Activated CD4-positive, alpha-beta T cell treated with anti-CD3 and anti-CD28 coated beads, Interleukin-2, amount 50 U/mL, for 48 hours (primary cell): ENCODE data around the gene C22orf39.

Experiments used
- DNase-seq, 2 experiments: peaks; one replicate each; pipeline ENCODE4 v3.0.0-alpha.2; 2020

The C22orf39 gene

GRCh38 chr22:19424186-19424500 is 23.4 kb downstream of the C22orf39 start:
- no peak for DNase-seq

DNA sequence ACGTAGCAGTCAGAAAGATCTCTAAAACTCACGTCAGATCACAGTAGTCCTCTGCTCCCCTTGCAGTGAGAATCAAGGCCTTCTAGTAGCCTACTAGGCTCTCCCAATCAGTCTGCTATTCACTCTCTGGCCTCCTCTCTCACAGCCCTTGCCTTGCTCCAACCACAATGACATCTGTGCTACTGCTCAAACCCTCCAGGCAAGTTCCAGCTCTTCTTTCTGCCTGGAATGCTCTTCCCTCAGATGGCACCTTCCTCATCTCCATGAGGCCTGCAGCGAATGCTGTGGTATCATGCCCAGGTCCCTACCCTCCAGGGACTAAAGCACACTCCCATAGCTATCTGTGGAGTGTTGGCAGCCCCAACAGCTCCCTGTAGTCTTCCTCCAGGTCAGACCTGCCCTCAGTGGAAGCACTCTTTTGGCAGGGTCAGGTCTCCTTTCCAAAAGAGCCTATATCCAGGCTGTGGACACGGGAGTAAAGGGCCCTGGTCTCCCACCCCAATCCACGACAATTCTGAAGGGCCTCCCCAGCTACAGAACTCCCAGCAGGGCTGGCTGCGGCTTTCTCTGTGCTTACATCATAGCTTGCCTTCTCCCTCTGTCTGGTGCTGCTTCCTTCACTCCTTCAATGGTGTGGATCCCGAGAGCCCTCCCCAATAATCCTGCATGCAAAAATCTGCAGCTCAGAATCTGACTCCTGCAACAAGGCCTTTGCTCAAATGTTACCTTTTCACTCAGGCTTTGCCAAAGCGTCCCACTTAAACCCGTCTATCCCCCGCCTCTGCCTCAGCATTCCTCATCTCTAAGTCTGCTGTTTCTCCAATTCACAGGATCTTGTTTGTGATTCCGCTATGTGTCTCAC is 24.8 kb downstream of the C22orf39 start:
- DNase-seq: no peak

DNA sequence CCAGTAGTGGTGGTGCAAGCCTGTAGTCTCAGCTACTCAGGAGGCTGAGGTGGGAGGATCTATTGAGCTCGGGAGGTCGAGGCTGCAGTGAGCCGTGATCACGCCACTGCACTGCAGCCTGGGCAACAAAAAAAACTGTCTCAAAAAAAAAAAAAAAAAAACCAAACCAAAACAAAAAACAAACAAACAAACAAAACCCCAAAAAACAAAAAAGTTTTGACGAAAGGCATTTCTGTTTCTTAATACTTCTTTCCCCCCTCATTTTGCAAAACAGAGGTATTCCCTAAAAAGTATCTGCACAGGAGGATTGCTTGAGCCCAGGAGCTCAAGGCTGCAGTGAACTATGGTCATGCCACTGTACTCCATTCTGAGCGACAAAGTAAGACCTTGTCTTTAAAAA is 27.2 kb downstream of the C22orf39 start:
- DNase-seq: no peak

DNA sequence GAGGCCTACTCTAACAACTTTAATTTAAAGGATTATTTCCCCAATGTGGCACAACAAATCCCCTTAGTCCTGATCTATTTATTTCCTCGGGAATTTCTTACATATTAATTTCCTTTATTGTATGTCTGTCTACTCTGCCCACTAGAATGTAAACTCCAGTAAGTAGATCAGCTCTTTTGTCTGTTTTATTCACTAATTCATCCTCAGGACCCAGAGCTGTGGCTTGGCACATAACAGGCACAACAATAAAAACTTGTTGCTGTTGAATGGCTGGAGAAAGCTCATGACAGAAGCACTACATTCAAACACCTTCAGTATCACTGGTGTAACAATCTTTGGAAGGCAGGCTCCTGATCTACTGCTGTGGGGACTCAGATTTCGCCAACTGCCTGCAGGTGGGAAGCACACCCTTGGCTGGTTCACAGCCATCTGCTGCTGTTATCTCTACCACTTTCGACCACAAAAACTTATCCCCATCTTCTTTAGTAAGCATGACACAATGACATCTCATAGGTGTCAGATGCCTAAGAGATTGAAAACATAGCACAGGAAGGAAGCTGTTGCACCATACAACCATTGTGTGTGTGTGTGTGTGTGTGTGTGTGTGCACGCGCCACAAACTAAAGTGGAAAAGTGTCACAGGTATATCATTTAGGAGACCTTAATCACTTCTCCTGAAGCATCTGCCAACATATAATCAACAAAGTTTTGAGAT is 27.9 kb downstream of the C22orf39 start:
- DNase-seq: peak; percentile 32 to 54

DNA sequence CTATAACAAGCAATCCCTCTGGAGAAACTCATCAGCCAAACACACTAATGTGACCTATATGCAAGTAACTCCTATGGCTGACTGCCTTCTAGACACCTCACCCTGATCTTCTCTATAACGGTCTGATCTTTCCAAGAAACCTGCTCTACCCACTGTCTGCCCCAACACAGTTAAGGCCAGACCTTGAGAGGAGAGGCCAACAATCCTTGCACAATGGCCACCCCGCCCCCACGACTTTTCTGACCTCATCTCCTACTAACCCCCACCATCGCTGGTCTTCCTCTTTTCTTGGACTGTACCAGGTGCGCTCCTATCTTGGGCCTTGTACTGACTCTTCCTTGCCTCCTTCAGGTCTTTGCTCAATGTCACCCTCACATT is 28.4 kb downstream of the C22orf39 start:
- no peak for DNase-seq

DNA sequence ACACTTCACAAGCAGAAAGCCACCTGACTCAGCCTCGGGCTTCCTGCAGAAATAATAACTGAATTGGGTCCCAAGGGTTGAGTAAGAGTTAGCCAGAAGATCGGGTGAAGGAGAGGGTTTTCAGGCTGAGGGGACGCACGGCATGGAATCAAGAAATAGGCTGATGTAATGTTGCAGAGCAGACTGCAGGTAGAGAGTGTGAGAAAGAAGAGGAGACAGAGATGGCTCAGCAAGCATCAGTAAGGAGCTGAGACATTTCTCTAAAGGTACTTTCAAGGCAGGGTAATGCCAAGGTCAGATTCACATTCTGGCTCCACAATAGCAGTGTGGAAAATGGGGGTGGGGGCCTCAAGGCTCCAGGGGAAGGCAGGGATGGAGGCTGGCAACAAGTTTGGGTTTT is 34.6 kb downstream of the C22orf39 start:
- DNase-seq: no peak

GRCh38 chr22:19412478-19412877 is 35.0 kb downstream of the C22orf39 start:
- no peak for DNase-seq

DNA sequence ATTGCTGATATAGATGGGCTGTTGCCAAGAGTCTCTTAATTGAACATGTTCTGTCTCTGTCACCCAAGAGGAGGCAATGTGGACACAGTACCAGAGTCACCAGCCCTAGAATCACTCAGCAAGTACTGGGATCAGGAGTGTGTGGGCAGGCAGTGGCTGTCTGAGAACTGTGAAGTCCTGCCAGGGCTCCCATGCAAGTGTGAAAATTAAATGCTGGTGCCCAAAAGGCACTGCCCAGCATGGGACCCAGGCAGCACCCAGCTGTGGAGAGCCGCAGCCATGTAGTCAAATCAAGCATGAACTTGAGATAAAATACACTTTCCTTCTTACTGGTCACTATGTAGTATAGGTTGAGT is 35.8 kb downstream of the C22orf39 start:
- no peak for DNase-seq

DNA sequence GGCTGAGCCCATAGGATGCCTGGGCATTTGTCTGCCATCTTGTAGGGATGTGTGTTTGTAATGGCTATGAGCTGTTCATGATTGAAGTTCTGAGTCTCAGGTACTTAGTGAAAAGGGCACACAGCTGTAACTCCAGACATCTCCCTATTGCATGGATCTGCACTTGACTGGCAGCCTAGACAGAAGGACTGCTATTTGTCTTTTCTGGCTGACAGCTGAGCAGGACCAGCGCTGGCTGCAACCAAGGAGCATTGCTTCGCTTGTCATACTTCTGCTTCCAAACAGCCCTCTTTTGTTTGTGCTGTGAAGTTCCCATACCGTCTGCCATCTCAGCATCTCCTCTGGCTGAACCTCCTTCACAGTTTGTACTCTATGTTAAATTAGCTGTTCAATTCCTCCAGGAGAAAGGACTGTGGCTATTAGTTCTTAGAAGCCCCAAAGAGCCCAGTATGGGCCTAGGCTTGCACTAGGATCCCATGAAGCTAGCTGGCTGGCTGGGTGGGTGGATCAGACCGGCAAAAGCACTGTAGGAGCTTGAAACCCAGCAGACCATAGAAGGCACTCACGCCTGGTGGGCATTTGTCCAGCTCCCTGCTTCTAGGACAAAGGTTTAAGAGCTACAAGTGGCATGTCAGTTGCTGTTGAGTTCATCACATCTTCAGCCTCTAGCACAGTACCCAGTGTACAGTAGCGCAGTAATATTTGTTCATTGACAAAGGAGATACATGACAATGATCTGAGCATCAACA is 36.4 kb downstream of the C22orf39 start:
- no peak for DNase-seq

GRCh38 chr22:19407649-19408606 is 39.6 kb downstream of the C22orf39 start:
- DNase-seq: no peak

DNA sequence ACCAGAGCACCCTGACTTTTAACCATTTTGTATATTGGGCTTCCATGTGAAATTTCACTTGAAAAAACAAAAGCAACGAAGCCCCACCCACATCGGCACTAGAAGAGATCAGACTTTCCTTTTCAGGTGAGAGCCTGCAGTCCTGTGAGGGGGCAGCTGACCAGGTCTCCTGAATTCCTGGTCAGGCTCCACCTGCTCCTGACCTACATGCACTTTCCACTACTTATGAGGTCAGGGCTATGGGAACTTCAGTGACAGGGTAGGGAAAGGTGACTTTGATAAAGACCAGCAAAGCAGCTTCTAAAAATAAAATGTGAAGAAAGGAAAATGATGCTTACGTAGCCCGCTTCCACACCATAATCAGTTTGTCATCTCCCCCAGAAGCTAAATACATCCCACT is 40.7 kb downstream of the C22orf39 start:
- no peak for DNase-seq

DNA sequence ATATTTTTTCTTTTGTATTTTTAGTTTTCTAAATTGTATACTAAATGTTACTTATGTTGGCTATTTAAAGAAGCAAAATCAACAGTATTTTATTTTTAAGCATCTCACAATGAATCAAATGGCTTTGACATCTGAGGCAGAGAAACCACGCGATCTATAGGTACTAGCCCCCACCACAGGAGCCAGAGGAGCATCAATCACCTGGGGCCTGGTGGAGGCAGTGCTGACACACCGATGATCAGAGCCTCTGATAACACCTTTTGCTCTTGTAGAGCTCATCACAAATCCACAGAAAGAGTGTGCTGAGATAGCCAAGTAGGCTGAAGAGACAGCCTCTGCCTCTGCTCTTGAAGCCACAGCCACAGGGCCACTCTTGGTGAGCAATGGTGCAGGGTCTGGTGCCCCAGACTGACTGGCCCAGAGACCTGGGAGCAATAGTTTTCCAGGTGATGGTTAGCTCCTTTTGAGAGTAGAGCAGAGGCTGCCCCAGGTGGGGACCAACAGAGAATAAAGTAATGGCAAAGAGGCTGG is 41.2 kb downstream of the C22orf39 start:
- no peak for DNase-seq

DNA sequence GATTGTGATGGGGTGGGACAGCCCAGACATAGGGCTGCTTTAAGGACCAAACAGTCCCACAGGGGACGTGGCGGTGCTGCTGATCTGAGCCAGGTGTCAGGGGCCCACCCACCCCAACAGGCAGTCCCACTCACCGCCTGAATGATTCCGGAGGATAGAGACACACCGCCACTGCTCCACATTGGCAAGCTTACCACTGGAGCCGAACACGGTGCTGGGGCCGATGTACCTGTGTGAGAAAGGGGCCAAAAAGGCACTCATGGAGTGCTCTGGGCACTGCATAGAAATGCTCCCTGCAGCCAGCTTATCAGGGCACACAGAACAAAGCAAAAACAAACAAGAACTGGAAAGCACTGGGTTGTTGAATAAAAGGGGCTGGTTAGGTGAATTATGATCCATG is 41.9 kb downstream of the C22orf39 start:
- no peak for DNase-seq

DNA sequence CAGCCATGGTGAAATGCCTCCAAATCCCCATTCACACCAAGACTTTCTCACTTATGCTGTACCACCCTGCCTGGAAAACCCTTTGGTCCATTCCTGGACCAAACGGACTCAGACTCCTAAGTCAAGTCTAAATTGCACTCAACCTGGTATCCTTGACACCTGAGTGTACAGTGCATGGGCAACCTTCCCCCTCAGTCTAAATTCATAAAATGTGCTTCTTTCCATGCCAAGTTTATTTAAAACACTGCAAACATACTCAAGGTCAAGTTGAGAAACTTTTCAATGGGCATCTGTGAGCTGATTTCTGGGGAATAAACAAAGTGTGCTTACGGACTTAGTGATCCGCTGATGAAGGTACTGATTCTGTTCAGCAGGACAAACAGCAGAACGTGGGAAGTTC is 42.4 kb downstream of the C22orf39 start:
- DNase-seq: no peak

DNA sequence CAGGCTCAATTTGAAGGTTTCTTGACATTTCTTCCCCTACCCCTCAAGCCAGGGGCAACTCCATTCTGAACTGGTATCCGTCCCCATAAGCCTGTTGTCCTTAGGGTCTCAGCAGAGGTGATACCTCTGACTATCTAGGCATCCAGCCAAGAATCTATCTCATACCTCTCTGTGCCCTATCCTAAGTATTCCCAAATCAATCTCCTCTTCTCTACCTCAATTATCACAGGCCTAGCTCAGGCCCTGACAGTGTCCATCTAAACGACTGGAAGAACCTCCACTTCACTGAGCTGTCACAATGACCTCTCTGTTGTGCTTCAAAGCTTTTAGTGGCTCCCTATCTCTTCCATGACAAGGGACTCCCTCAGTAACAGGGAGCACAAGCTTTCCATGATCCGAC is 42.8 kb downstream of the C22orf39 start:
- no peak for DNase-seq

GRCh38 chr22:19402642-19403191 is 44.8 kb downstream of the C22orf39 start:
- DNase-seq: no peak

- no peak for DNase-seq
Observed at GRCh38 chr22:19401483-19401882, 46.0 kb downstream of the C22orf39 start.

DNA sequence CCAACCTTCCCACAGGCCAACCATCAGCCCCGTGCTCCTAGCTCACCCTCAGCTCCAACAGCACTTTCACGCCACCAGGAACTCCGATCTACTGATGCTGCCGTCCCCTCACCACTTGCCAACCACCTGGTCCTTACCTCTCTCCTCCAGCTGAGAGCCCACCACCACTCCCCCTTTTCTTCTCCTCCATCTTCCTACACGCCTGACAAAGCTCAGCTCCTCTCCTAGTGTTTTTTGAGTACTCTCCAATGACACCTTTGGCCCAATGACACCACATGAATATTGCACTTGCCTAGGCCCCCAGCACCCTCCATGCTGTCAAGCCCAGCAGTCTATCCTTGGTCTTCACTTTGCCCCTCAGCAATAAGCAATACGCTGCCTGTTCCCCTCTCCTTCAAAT is 46.6 kb downstream of the C22orf39 start:
- no peak for DNase-seq

DNA sequence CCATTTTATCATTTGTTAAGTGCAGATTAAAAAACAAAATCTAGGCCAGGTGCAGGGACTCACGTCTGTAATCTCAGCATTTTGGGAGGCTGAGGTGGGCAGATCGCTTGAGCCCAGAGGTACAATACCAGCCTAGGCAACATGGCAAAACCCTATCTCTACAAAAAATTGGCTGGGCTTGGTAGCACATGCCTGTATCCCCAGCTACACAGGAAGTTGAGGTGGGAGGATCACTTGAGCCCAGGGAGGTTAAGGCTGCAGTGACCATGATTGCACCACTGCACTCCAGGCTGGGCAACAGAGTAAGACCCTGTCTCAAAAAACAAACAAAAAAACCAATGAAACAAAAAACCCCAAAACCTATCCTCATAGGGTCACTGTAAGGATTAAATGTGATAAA is 48.9 kb downstream of the C22orf39 start:
- no peak for DNase-seq

- DNase-seq: no peak
Observed at GRCh38 chr22:19398206-19398605, 49.3 kb downstream of the C22orf39 start.

GRCh38 chr22:19397734-19398104 is 49.8 kb downstream of the C22orf39 start:
- no peak for DNase-seq
